Liver (tissue), 9 donors: ENCODE measurements around the gene LIMCH1. TPM values are rescaled to one million over a fixed set of nuclear protein-coding genes. Genes with fewer than 3 reads are reported as not detected.

Experiments
- DNase-seq: peaks from one replicate; pipeline ENCODE4 v3.0.0-alpha.2; 2017; ENCODE audit warnings: low spot score
- H3K27ac ChIP-seq, 2 donors: one replicate each; pipeline ENCODE4 v1.7.0; 2013; ENCODE audit warnings: inconsistent platforms in 2 of 2, low read length in 2 of 2, control low read depth in 1 of 2, low read depth in 1 of 2, mild to moderate bottlenecking in 1 of 2
- H3K27me3 ChIP-seq, 4 donors: one replicate each; pipeline versions ENCODE4 v1.6.1 to v1.7.0; 2013; ENCODE audit warnings: low read length in 3 of 4, inconsistent platforms in 1 of 4, mild to moderate bottlenecking in 1 of 4, moderate library complexity in 1 of 4; ENCODE audit not compliant: control insufficient read depth in 4 of 4, insufficient read depth in 4 of 4
- H3K36me3 ChIP-seq, 4 donors: one replicate each; pipeline versions ENCODE4 v1.6.1 to v1.7.0; 2013; ENCODE audit warnings: low read length in 3 of 4, mild to moderate bottlenecking in 3 of 4, low read depth in 1 of 4, moderate library complexity in 1 of 4; ENCODE audit not compliant: control insufficient read depth in 4 of 4, insufficient read depth in 3 of 4
- H3K4me1 ChIP-seq, 4 donors: one replicate each; pipeline versions ENCODE4 v1.6.1 to v1.7.0; 2013; ENCODE audit warnings: low read length in 3 of 4, mild to moderate bottlenecking in 3 of 4, moderate library complexity in 1 of 4; ENCODE audit not compliant: control insufficient read depth in 4 of 4, insufficient read depth in 4 of 4
- H3K4me3 ChIP-seq, 3 donors: one replicate each; pipeline versions ENCODE4 v1.6.1 to v1.7.0; 2013; ENCODE audit warnings: low read length in 3 of 3, control low read depth in 1 of 3, low read depth in 1 of 3, mild to moderate bottlenecking in 1 of 3
- H3K9ac ChIP-seq, 2 donors: one replicate each; pipeline ENCODE4 v1.7.0; 2013; ENCODE audit warnings: low read length in 2 of 2, mild to moderate bottlenecking in 2 of 2, moderate library complexity in 2 of 2, control low read depth in 1 of 2, low read depth in 1 of 2
- H3K9me3 ChIP-seq, 4 donors: one replicate each; pipeline versions ENCODE4 v1.6.1 to v1.7.0; 2013; ENCODE audit warnings: low read length in 3 of 4; ENCODE audit not compliant: control insufficient read depth in 4 of 4
- EGR1 ChIP-seq, 2 donors: IDR thresholded peaks; 2 replicates each; pipeline ENCODE4 v1.6.1; 2016 to 2018; ENCODE audit warnings: antibody characterized with exemption in 2 of 2, low read depth in 2 of 2
- FOXA1 ChIP-seq: IDR thresholded peaks from 2 replicates; pipeline ENCODE4 v1.6.1; 2016; ENCODE audit warnings: antibody characterized with exemption
- FOXA2 ChIP-seq: IDR thresholded peaks from 2 replicates; pipeline ENCODE4 v1.6.1; 2016; ENCODE audit warnings: antibody characterized with exemption
- GABPA ChIP-seq, 2 donors: IDR thresholded peaks in 1 of 2; conservative IDR thresholded peaks in 1 of 2; 2 replicates each; pipeline ENCODE4 v1.6.1; 2016; ENCODE audit warnings: antibody characterized with exemption in 2 of 2, mild to moderate bottlenecking in 1 of 2, moderate library complexity in 1 of 2
- HNF4A ChIP-seq, 2 donors: conservative IDR thresholded peaks; 2 replicates each; pipeline ENCODE4 v1.6.1; 2016; ENCODE audit warnings: antibody characterized with exemption in 2 of 2, mild to moderate bottlenecking in 2 of 2
- HNF4G ChIP-seq: IDR thresholded peaks from 2 replicates; pipeline ENCODE4 v1.6.1; 2016; ENCODE audit warnings: antibody characterized with exemption
- JUND ChIP-seq, 2 donors: IDR thresholded peaks; 2 replicates each; pipeline ENCODE4 v1.6.1; 2016; ENCODE audit warnings: antibody characterized with exemption in 2 of 2
- NR2F2 ChIP-seq: IDR thresholded peaks from 2 replicates; pipeline ENCODE4 v1.6.1; 2016; ENCODE audit warnings: antibody characterized with exemption
- RAD21 ChIP-seq, 2 donors: IDR thresholded peaks; 2 replicates each; pipeline ENCODE4 v1.6.1; 2016; ENCODE audit warnings: antibody characterized with exemption in 2 of 2, mild to moderate bottlenecking in 2 of 2
- RXRA ChIP-seq, 2 donors: IDR thresholded peaks; 2 replicates each; pipeline ENCODE4 v1.6.1; 2017 to 2018; ENCODE audit warnings: antibody characterized with exemption in 2 of 2, mild to moderate bottlenecking in 1 of 2
- SP1 ChIP-seq: IDR thresholded peaks from 2 replicates; pipeline ENCODE4 v1.6.1; 2018; ENCODE audit warnings: antibody characterized with exemption, mild to moderate bottlenecking
- TAF1 ChIP-seq: conservative IDR thresholded peaks from 2 replicates; pipeline ENCODE4 v1.6.1; 2016; ENCODE audit warnings: antibody characterized with exemption, mild to moderate bottlenecking
- YY1 ChIP-seq: IDR thresholded peaks from 2 replicates; pipeline ENCODE4 v1.6.1; 2016; ENCODE audit warnings: antibody characterized with exemption, mild to moderate bottlenecking
- WGBS: extraction: QIAGEN DNeasy Blood & Tissue Kit; methylation state at CpG from one replicate; pipeline ENCODE4 v1.1.7; 2013; 5-methylcytosine and 5-hydroxymethylcytosine counted together
- polyA plus RNA-seq, 2 donors: library from polyadenylated mRNA; stranded (reverse) in 1 of 2; unstranded in 1 of 2; fragments of 200-250 nt in 1 of 2; fragments of >200 nt in 1 of 2; fragmentation: Nextera tagmentation in 1 of 2; extraction: Ambion mirVana in 1 of 2; gene quantifications; one replicate each; pipeline versions ENCODE4 v1.2.1 to v1.2.3, GENCODE V29; 2013 to 2015
- total RNA-seq, 2 donors: library from RNA; depleted of rRNA; stranded (reverse); fragments of >200 nt; gene quantifications; one replicate each; pipeline ENCODE4 v1.2.3, GENCODE V29; 2014
- TF ChIP-seq, protein P1 (sequence below): IDR thresholded peaks from 2 replicates; pipeline ENCODE4 v1.6.1; 2016; ENCODE audit warnings: antibody characterized with exemption
- TF ChIP-seq, protein P2 (sequence below): fragments of 150-350 bp; IDR thresholded peaks from 2 replicates; pipeline ENCODE4 v1.5.1; 2017; ENCODE audit warnings: improper control_type of control experiment, low read depth, low read length; ENCODE audit not compliant: missing input control
- TF ChIP-seq, protein P3 (sequence below): IDR thresholded peaks from 2 replicates; pipeline ENCODE4 v1.6.1; 2016; ENCODE audit warnings: antibody characterized with exemption
- TF ChIP-seq, protein P4 (sequence below): IDR thresholded peaks from 2 replicates; pipeline ENCODE4 v1.6.1; 2016; ENCODE audit warnings: antibody characterized with exemption
- TF ChIP-seq, protein P5 (sequence below): IDR thresholded peaks from 2 replicates; pipeline ENCODE4 v1.6.1; 2016; ENCODE audit warnings: antibody characterized with exemption, mild to moderate bottlenecking
- donor health status: healthy.
- donor health status: healthy.
- donor health status: healthy.
- donor health status: healthy.
- donor health status: healthy.

Gene LIMCH1
- total and polyA plus RNA-seq, 4 donors, result 2.0 to 30.6 (median 8.1) TPM

DNA sequence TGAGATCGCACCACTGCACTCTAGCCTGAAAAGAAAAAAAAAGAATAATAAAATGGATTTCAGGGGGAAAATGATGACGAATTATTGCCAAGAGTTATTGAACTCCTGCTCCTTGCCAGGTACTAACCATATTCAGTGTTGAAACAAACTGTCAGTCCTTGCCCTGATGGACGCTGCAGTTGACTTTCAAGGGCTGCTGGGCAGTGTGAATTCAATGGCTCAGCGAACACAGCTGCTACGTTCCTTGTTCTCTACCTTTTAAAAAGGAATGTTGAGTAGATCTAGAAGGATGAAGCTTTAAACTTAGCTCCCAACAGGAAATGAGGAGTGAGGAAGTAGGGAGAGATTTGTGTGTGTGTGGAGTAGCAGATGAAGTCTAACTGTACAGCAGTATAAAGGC, 2.7 kb downstream of the LIMCH1 start:
- Histone ChIP-seq H3K9ac (no peak overlapping the region), H3K27ac (no peak overlapping the region), H3K27me3 (no peaks in the 10 kb centered on the region), H3K4me1 (no peaks in the 10 kb centered on the region), H3K36me3 (no peaks in the 10 kb centered on the region), H3K4me3 (no peak overlapping the region), H3K9me3 (no peaks in the 10 kb centered on the region)
- TF ChIP-seq, protein P1, sequence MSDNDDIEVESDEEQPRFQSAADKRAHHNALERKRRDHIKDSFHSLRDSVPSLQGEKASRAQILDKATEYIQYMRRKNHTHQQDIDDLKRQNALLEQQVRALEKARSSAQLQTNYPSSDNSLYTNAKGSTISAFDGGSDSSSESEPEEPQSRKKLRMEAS, result no peak
- TF ChIP-seq FOXA1 (no peak), NR2F2 (no peak), GABPA (IDR thresholded peaks at IDR 0.05 in 1 of 2, conservative IDR thresholded peaks at IDR 0.05 in 1 of 2) (no peak), FOXA2 (no peak), RAD21 (IDR thresholded peaks at IDR 0.05) (no peak), SP1 (no peak), RXRA (IDR thresholded peaks at IDR 0.05) (no peak), JUND (IDR thresholded peaks at IDR 0.05) (no peak), TAF1 (no peak), EGR1 (IDR thresholded peaks at IDR 0.05; ENCODE audit: low read depth in 2 of 2) (no peak), HNF4G (no peak), HNF4A (conservative IDR thresholded peaks at IDR 0.05) (no peak)
- TF ChIP-seq, protein P2, sequence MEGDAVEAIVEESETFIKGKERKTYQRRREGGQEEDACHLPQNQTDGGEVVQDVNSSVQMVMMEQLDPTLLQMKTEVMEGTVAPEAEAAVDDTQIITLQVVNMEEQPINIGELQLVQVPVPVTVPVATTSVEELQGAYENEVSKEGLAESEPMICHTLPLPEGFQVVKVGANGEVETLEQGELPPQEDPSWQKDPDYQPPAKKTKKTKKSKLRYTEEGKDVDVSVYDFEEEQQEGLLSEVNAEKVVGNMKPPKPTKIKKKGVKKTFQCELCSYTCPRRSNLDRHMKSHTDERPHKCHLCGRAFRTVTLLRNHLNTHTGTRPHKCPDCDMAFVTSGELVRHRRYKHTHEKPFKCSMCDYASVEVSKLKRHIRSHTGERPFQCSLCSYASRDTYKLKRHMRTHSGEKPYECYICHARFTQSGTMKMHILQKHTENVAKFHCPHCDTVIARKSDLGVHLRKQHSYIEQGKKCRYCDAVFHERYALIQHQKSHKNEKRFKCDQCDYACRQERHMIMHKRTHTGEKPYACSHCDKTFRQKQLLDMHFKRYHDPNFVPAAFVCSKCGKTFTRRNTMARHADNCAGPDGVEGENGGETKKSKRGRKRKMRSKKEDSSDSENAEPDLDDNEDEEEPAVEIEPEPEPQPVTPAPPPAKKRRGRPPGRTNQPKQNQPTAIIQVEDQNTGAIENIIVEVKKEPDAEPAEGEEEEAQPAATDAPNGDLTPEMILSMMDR, result no peak
- TF ChIP-seq, protein P3, sequence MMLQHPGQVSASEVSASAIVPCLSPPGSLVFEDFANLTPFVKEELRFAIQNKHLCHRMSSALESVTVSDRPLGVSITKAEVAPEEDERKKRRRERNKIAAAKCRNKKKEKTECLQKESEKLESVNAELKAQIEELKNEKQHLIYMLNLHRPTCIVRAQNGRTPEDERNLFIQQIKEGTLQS, result no peak
- TF ChIP-seq, protein P4, sequence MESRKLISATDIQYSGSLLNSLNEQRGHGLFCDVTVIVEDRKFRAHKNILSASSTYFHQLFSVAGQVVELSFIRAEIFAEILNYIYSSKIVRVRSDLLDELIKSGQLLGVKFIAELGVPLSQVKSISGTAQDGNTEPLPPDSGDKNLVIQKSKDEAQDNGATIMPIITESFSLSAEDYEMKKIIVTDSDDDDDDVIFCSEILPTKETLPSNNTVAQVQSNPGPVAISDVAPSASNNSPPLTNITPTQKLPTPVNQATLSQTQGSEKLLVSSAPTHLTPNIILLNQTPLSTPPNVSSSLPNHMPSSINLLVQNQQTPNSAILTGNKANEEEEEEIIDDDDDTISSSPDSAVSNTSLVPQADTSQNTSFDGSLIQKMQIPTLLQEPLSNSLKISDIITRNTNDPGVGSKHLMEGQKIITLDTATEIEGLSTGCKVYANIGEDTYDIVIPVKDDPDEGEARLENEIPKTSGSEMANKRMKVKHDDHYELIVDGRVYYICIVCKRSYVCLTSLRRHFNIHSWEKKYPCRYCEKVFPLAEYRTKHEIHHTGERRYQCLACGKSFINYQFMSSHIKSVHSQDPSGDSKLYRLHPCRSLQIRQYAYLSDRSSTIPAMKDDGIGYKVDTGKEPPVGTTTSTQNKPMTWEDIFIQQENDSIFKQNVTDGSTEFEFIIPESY, result no peak
- 76% methylated on average over 5 of the region's 5 CpGs for WGBS
- no peak for DNase-seq

DNA sequence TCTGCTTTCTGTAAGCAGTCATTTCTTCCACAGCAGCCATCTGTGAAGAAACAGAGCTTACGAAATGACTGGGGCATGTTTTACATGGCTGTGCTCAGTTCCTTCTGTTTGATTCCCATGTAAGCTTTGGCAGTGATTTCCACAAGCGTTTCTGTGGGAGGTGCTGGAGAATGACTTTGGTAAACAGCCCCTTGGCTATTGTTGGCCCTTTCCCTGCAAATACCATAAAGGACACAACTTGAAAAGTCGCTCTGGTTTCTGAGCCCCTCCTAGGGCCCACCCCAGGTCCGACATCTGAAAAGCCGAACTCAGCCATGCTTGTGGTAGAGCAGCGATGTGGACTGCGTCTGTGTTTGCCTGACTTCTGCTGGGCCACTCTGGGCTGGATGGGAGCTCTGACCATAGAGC, 3.7 kb downstream of the LIMCH1 start:
- no peaks in the 10 kb centered on the region for H3K9me3 ChIP-seq
- no peak for TF ChIP-seq EGR1 (IDR thresholded peaks at IDR 0.05; ENCODE audit: low read depth in 2 of 2)
- TF ChIP-seq, protein P1, result no peak
- TF ChIP-seq, protein P3, result no peak
- no peak for TF ChIP-seq RXRA (IDR thresholded peaks at IDR 0.05)
- no peak for TF ChIP-seq FOXA1
- TF ChIP-seq, protein P5, sequence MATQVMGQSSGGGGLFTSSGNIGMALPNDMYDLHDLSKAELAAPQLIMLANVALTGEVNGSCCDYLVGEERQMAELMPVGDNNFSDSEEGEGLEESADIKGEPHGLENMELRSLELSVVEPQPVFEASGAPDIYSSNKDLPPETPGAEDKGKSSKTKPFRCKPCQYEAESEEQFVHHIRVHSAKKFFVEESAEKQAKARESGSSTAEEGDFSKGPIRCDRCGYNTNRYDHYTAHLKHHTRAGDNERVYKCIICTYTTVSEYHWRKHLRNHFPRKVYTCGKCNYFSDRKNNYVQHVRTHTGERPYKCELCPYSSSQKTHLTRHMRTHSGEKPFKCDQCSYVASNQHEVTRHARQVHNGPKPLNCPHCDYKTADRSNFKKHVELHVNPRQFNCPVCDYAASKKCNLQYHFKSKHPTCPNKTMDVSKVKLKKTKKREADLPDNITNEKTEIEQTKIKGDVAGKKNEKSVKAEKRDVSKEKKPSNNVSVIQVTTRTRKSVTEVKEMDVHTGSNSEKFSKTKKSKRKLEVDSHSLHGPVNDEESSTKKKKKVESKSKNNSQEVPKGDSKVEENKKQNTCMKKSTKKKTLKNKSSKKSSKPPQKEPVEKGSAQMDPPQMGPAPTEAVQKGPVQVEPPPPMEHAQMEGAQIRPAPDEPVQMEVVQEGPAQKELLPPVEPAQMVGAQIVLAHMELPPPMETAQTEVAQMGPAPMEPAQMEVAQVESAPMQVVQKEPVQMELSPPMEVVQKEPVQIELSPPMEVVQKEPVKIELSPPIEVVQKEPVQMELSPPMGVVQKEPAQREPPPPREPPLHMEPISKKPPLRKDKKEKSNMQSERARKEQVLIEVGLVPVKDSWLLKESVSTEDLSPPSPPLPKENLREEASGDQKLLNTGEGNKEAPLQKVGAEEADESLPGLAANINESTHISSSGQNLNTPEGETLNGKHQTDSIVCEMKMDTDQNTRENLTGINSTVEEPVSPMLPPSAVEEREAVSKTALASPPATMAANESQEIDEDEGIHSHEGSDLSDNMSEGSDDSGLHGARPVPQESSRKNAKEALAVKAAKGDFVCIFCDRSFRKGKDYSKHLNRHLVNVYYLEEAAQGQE, result no peak
- TF ChIP-seq NR2F2, result no peak
- no peak for TF ChIP-seq SP1
- no peak for TF ChIP-seq YY1
- no peak for TF ChIP-seq RAD21 (IDR thresholded peaks at IDR 0.05)
- no peak for TF ChIP-seq TAF1
- TF ChIP-seq, protein P2, result no peak
- H3K27me3 ChIP-seq, result no peaks in the 10 kb centered on the region
- H3K36me3 ChIP-seq, result no peaks in the 10 kb centered on the region
- DNase-seq, result no peak
- H3K9ac ChIP-seq, result no peak overlapping the region
- H3K4me1 ChIP-seq, result no peaks in the 10 kb centered on the region
- H3K27ac ChIP-seq, result no peak overlapping the region
- no peak overlapping the region for H3K4me3 ChIP-seq
- 79% methylated on average over 7 of the region's 7 CpGs for WGBS
